Measurements from ENCODE around the gene FGF11.
A peak's percentile ranks its signal among the peaks of the same experiment; 100 is the strongest.
"Not testable (repeated sequence)": the region's sequence is repeated elsewhere in the genome, so short reads cannot be mapped to it uniquely, and the experiment has no call there.

FGF11 gene

DNA sequence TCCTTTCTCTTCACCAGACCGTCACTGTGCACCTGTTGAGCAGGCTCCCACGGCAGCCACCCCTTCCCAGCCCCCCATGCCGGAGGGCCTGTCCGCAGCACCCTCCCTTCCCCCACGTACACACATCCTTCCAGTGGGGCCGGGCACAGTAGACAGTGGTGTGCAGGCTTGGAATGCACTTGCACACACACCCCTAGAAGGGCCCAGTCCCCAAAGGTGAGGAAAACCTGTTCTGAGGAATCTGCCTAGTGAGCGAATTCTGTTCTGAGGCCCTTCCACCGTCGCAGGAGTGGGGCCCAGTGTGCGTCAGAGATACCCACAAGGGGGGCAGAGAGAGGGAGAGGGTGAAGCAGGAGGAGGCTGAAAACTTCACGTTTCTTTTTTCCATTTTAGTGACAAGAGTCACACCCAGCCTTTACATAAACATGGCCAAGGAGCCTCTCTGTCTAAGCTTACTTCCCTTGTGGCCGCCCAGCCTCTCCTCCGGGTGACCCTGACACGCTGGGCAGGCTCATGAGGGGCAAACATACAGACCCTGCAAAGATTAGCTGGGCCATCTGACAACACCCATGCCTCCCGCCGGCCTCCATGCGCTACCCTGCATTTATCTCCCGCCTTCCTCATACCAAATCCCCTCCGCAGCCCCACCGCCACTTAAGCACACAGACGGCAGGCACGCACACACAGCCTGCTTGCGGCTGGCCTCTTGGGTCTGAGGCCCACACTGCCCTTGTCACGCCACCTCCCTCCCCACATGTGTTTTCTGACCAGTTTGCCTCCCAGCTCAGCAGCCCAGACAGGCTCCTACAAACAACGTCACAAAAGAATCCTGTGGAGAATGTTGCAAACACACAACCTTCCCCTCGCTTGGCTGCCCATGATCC is 38.3 kb downstream of the FGF11 start:
- H3K27me3 ChIP-seq (ENCODE audit: low read depth, low read length), result no peaks in the 10 kb centered on the region
- peak overlapping the region; percentile 78 for H3K27ac ChIP-seq (ENCODE audit: low read length)
- peaks cover 29 to 44% of the 10 kb centered on the region in 2 donors for H3K4me1 ChIP-seq (ENCODE audit: control insufficient read depth in 1 of 2, insufficient read depth in 2 of 2, low read length in 2 of 2)
- peaks cover 0 to 7% of the 10 kb centered on the region in 2 donors for H3K36me3 ChIP-seq (ENCODE audit: control insufficient read depth in 1 of 2, insufficient read depth in 2 of 2, low read length in 2 of 2)
- H3K4me3 ChIP-seq (ENCODE audit: low read depth in 1 of 2, low read length in 2 of 2), result peak overlapping the region; percentile 75 to 81
- no peaks in the 10 kb centered on the region for H3K9me3 ChIP-seq (ENCODE audit: control insufficient read depth in 1 of 2, low read length in 2 of 2)

- H3K27ac ChIP-seq (ENCODE audit: low read length), result peak overlapping the region; percentile 78
- H3K4me1 ChIP-seq (ENCODE audit: control insufficient read depth in 1 of 2, insufficient read depth in 2 of 2, low read length in 2 of 2), result peaks cover 29 to 44% of the 10 kb centered on the region in 2 donors
- H3K9me3 ChIP-seq (ENCODE audit: control insufficient read depth in 1 of 2, low read length in 2 of 2), result no peaks in the 10 kb centered on the region
- H3K36me3 ChIP-seq (ENCODE audit: control insufficient read depth in 1 of 2, insufficient read depth in 2 of 2, low read length in 2 of 2), result peaks cover 0 to 9% of the 10 kb centered on the region in 2 donors
- no peaks in the 10 kb centered on the region for H3K27me3 ChIP-seq (ENCODE audit: low read depth, low read length)
- peak overlapping the region; percentile 75 to 81 for H3K4me3 ChIP-seq (ENCODE audit: low read depth in 1 of 2, low read length in 2 of 2)
These were observed 39.2 kb downstream of the FGF11 start for GRCh38 chr17:7478276-7479212.

GRCh38 chr17:7479213-7480088 is 40.1 kb downstream of the FGF11 start, which contains the start of gene ZBTB4:
ZBTB4 (minus strand) TSS chr17:7479631; CDS start chr17:7466801, 12,830 bp downstream.
- Histone ChIP-seq H3K9me3 (ENCODE audit: control insufficient read depth in 1 of 2, low read length in 2 of 2) (no peaks in the 10 kb centered on the region), H3K27me3 (ENCODE audit: low read depth, low read length) (no peaks in the 10 kb centered on the region), H3K36me3 (ENCODE audit: control insufficient read depth in 1 of 2, insufficient read depth in 2 of 2, low read length in 2 of 2) (peaks cover 0 to 14% of the 10 kb centered on the region in 2 donors), H3K4me1 (ENCODE audit: control insufficient read depth in 1 of 2, insufficient read depth in 2 of 2, low read length in 2 of 2) (peaks cover 29 to 43% of the 10 kb centered on the region in 2 donors), H3K4me3 (ENCODE audit: low read depth in 1 of 2, low read length in 2 of 2) (peak within 1 kb of the TSS; percentile 76 to 81), H3K27ac (ENCODE audit: low read length) (peak within 1 kb of the TSS; percentile 87)

- Histone ChIP-seq H3K27ac (ENCODE audit: low read length) (peak overlapping the region; percentile 87), H3K27me3 (ENCODE audit: low read depth, low read length) (no peaks in the 10 kb centered on the region), H3K4me3 (ENCODE audit: low read depth in 1 of 2, low read length in 2 of 2) (peak overlapping the region; percentile 75 to 76), H3K36me3 (ENCODE audit: control insufficient read depth in 1 of 2, insufficient read depth in 2 of 2, low read length in 2 of 2) (peaks cover 0 to 14% of the 10 kb centered on the region in 2 donors), H3K9me3 (ENCODE audit: control insufficient read depth in 1 of 2, low read length in 2 of 2) (no peaks in the 10 kb centered on the region), H3K4me1 (ENCODE audit: control insufficient read depth in 1 of 2, insufficient read depth in 2 of 2, low read length in 2 of 2) (peaks cover 29 to 43% of the 10 kb centered on the region in 2 donors)
These were observed 40.7 kb downstream of the FGF11 start for GRCh38 chr17:7480089-7480384.

- Histone ChIP-seq H3K4me3 (ENCODE audit: low read depth in 1 of 2, low read length in 2 of 2) (peak within 1 kb of the TSS in 1 of 2 donors; percentile 75), H3K36me3 (ENCODE audit: control insufficient read depth in 1 of 2, insufficient read depth in 2 of 2, low read length in 2 of 2) (peaks cover 0 to 14% of the 10 kb centered on the region in 2 donors), H3K4me1 (ENCODE audit: control insufficient read depth in 1 of 2, insufficient read depth in 2 of 2, low read length in 2 of 2) (peaks cover 27 to 43% of the 10 kb centered on the region in 2 donors), H3K27ac (ENCODE audit: low read length) (peak within 1 kb of the TSS; percentile 87)
- not testable (repeated sequence) for H3K9me3 ChIP-seq (ENCODE audit: control insufficient read depth in 1 of 2, low read length in 2 of 2); H3K27me3 ChIP-seq (ENCODE audit: low read depth, low read length)
These were observed 42.0 kb downstream of the FGF11 start, which contains the start of gene SLC35G6 for GRCh38 chr17:7481275-7481674. SLC35G6 (plus strand) TSS chr17:7481446; CDS start chr17:7481517, 71 bp downstream.

- H3K27ac ChIP-seq (ENCODE audit: low read length), result not testable (repeated sequence)
- Histone ChIP-seq H3K4me1 (ENCODE audit: control insufficient read depth in 1 of 2, insufficient read depth in 2 of 2, low read length in 2 of 2) (peaks cover 20 to 42% of the 10 kb centered on the region in 2 donors), H3K36me3 (ENCODE audit: control insufficient read depth in 1 of 2, insufficient read depth in 2 of 2, low read length in 2 of 2) (peaks cover 0 to 14% of the 10 kb centered on the region in 2 donors)
These were observed 42.8 kb downstream of the FGF11 start for GRCh38 chr17:7481842-7482741.

DNA sequence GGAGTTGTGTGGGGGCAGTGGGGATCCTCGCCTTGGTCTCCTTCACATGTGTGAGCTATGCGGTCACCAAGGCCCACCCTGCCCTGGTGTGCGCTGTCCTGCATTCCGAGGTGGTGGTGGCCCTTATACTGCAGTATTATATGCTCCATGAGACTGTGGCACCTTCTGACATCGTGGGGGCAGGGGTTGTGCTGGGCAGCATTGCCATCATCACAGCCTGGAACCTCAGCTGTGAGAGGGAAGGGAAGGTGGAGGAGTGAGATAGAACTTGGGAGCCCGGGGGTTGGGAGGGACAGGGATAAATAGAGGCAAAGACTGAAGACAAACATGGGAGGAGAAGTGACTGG is 43.4 kb downstream of the FGF11 start:
- H3K27ac ChIP-seq (ENCODE audit: low read length), result peak overlapping the region; percentile 100
- H3K36me3 ChIP-seq (ENCODE audit: control insufficient read depth in 1 of 2, insufficient read depth in 2 of 2, low read length in 2 of 2), result peaks cover 0 to 14% of the 10 kb centered on the region in 2 donors
- not testable (repeated sequence) for H3K27me3 ChIP-seq (ENCODE audit: low read depth, low read length); H3K9me3 ChIP-seq (ENCODE audit: control insufficient read depth in 1 of 2, low read length in 2 of 2)
- H3K4me1 ChIP-seq (ENCODE audit: control insufficient read depth in 1 of 2, insufficient read depth in 2 of 2, low read length in 2 of 2), result peaks cover 21 to 42% of the 10 kb centered on the region in 2 donors
- peak overlapping the region; percentile 79 to 91 for H3K4me3 ChIP-seq (ENCODE audit: low read depth in 1 of 2, low read length in 2 of 2)

More at GRCh38 chr17:7481842-7482741, 42.8 kb downstream of the FGF11 start:
- not testable (repeated sequence) for H3K27me3 ChIP-seq (ENCODE audit: low read depth, low read length); H3K4me3 ChIP-seq (ENCODE audit: low read depth in 1 of 2, low read length in 2 of 2); H3K9me3 ChIP-seq (ENCODE audit: control insufficient read depth in 1 of 2, low read length in 2 of 2)

DNA sequence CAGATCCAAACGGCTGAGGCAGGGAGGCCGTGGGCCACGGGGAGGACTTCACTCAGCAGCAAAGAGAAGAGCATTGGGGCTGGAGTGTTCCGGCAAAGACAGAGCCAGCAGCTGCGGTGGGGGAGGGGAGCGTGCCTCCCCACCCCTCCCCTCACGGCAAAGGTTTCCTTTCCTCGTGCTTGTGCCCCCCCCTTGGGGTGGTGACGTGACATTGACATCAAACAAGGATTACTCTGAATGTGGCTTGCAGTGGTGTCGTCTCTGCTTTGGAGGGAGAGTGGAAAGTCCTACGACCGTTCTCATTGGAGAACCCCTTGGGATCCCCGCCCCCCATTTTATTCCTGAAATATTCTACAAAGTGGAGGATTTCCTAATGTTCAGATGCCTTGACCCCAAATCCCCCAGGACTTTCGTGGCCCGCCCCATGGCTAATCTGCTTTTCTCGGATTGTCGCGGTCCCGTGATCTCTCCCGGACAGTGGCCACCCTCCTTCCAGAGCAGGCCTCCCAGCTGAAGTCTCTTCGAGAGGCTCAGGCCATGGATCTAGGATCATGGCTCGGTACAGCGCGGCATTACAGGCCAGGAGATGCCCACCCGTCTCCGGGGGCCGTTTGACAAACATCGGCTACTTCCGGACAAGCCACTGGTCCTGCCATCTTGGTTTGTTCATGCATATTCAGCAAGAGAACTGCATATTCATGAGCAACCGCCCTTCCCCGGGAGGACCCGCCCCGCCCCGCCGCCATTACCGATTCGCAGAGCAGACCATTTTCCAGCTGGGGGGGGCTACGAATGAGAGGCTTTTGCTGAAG is 44.1 kb downstream of the FGF11 start:
- Histone ChIP-seq H3K4me3 (ENCODE audit: low read depth in 1 of 2, low read length in 2 of 2) (peak overlapping the region; percentile 79 to 91), H3K9me3 (ENCODE audit: control insufficient read depth in 1 of 2, low read length in 2 of 2) (no peaks in the 10 kb centered on the region), H3K27me3 (ENCODE audit: low read depth, low read length) (no peaks in the 10 kb centered on the region), H3K4me1 (ENCODE audit: control insufficient read depth in 1 of 2, insufficient read depth in 2 of 2, low read length in 2 of 2) (peaks cover 15 to 41% of the 10 kb centered on the region in 2 donors), H3K36me3 (ENCODE audit: control insufficient read depth in 1 of 2, insufficient read depth in 2 of 2, low read length in 2 of 2) (peaks cover 0 to 14% of the 10 kb centered on the region in 2 donors), H3K27ac (ENCODE audit: low read length) (peak overlapping the region; percentile 100)

DNA sequence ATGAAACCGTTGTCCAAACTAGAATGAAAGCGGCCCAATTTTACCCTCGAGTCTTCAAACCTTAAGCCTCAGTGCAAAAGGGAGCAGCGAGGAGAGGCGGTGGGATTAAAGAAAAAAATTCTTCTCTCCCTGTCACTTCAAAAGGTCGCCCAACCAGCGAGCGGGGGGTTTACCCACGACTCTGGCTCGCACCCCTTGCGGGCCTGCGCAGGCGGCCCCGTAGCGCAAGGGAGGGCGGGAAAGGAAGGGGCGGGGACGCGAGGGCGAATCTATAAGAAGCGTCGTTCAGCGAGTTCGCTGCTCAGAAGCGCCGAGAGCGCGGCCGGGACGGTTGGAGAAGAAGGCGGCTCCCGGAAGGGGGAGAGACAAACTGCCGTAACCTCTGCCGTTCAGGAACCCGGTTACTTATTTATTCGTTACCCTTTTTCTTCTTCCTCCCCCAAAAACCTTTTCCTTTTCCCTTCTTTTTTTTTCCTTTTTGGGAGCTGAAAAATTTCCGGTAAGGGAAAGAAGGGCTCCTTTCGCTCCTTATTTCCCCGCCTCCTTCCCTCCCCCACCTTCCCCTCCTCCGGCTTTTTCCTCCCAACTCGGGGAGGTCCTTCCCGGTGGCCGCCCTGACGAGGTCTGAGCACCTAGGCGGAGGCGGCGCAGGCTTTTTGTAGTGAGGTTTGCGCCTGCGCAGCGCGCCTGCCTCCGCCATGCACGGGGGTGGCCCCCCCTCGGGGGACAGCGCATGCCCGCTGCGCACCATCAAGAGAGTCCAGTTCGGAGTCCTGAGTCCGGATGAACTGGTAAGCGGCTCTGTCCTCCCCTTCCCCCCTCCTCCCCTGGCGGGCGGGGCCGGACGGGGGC is 45.0 kb downstream of the FGF11 start, which contains the start of gene POLR2A:
POLR2A (plus strand) TSS at position 300 of the 852 bp plus-strand sequence.
- peak within 1 kb of the TSS; percentile 79 to 91 for H3K4me3 ChIP-seq (ENCODE audit: low read depth in 1 of 2, low read length in 2 of 2)
- H3K4me1 ChIP-seq (ENCODE audit: control insufficient read depth in 1 of 2, insufficient read depth in 2 of 2, low read length in 2 of 2), result peaks cover 15 to 49% of the 10 kb centered on the region in 2 donors
- H3K9me3 ChIP-seq (ENCODE audit: control insufficient read depth in 1 of 2, low read length in 2 of 2), result no peaks in the 10 kb centered on the region
- H3K27me3 ChIP-seq (ENCODE audit: low read depth, low read length), result no peaks in the 10 kb centered on the region
- peak within 1 kb of the TSS; percentile 100 for H3K27ac ChIP-seq (ENCODE audit: low read length)
- peaks cover 0 to 8% of the 10 kb centered on the region in 2 donors for H3K36me3 ChIP-seq (ENCODE audit: control insufficient read depth in 1 of 2, insufficient read depth in 2 of 2, low read length in 2 of 2)
